OCI-LY3 (cell line): ENCODE measurements around the gene TGFB1.

Source experiments
- EZH2phosphoT487 ChIP-seq: fragments of 200-600 bp; shearing (Covaris generic); IDR thresholded peaks from 2 replicates; pipeline ENCODE4 v1.6.1; 2018; ENCODE audit warnings: antibody characterized with exemption, mixed run types, low read depth
- TF ChIP-seq, protein P1 (sequence below): fragments of 200-600, 300-600 bp; sonication (generic); IDR thresholded peaks from 2 replicates; pipeline ENCODE4 v1.5.1; 2014; ENCODE audit warnings: antibody characterized with exemption, low read length, low read depth

- TF ChIP-seq, protein P1, sequence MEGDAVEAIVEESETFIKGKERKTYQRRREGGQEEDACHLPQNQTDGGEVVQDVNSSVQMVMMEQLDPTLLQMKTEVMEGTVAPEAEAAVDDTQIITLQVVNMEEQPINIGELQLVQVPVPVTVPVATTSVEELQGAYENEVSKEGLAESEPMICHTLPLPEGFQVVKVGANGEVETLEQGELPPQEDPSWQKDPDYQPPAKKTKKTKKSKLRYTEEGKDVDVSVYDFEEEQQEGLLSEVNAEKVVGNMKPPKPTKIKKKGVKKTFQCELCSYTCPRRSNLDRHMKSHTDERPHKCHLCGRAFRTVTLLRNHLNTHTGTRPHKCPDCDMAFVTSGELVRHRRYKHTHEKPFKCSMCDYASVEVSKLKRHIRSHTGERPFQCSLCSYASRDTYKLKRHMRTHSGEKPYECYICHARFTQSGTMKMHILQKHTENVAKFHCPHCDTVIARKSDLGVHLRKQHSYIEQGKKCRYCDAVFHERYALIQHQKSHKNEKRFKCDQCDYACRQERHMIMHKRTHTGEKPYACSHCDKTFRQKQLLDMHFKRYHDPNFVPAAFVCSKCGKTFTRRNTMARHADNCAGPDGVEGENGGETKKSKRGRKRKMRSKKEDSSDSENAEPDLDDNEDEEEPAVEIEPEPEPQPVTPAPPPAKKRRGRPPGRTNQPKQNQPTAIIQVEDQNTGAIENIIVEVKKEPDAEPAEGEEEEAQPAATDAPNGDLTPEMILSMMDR = no peak
- no peak for TF ChIP-seq EZH2phosphoT487
These were observed 32.5 kb downstream of the TGFB1 start for GRCh38 chr19:41321204-41321599.
